HL-60 (cell line): ENCODE results near the gene NCS1.
A peak's percentile ranks its signal among the peaks of the same experiment; 100 is the strongest.

Source experiments
- DNase-seq, 2 experiments: peaks; one replicate each; pipeline ENCODE4 v3.0.0-alpha.2; 2010 to 2020; ENCODE audit warnings: low read depth in 1 of 2, low spot score in 1 of 2
- H3K27ac ChIP-seq: fragments of 250-450 bp; sonication (Bioruptor Pico); replicated peaks from 2 replicates; pipeline ENCODE4 v1.5.1; 2020; ENCODE audit warnings: mild to moderate bottlenecking, moderate library complexity
- H3K27me3 ChIP-seq: fragments of 250-450 bp; sonication (Bioruptor Pico); 2 replicates; pipeline ENCODE4 v1.5.1; 2021; ENCODE audit warnings: mild to moderate bottlenecking, moderate library complexity; ENCODE audit not compliant: insufficient read depth, poor library complexity, severe bottlenecking
- H3K4me3 ChIP-seq: replicated peaks from 2 replicates; pipeline ENCODE4 v1.5.1; 2011; ENCODE audit warnings: mild to moderate bottlenecking, control low read depth, low read length; ENCODE audit not compliant: insufficient read depth
- CTCF ChIP-seq: IDR thresholded peaks from one replicate; pipeline ENCODE4 v1.5.1; 2011; ENCODE audit warnings: low read length, control low read depth, inconsistent platforms; ENCODE audit not compliant: insufficient read depth
- GABPA ChIP-seq: IDR thresholded peaks from 2 replicates; pipeline ENCODE4 v1.6.1; 2012; ENCODE audit warnings: low read depth
- POLR2AphosphoS5 ChIP-seq: IDR thresholded peaks from 2 replicates; pipeline ENCODE4 v1.6.1; 2012; ENCODE audit warnings: low read depth
- REST ChIP-seq: IDR thresholded peaks from 2 replicates; pipeline ENCODE4 v1.6.1; 2012; ENCODE audit warnings: low read depth; ENCODE audit not compliant: insufficient replicate concordance
- SPI1 ChIP-seq: IDR thresholded peaks from 2 replicates; pipeline ENCODE4 v1.6.1; 2012; ENCODE audit warnings: low read depth, mild to moderate bottlenecking, borderline replicate concordance

The NCS1 gene

GRCh38 chr9:130213911-130214761, 41.9 kb downstream of the NCS1 start:
- TF ChIP-seq REST (no peak), SPI1 (no peak), GABPA (no peak), POLR2AphosphoS5 (no peak), CTCF (no peak)
- Histone ChIP-seq H3K27ac (no peak overlapping the region), H3K4me3 (no peak overlapping the region), H3K27me3 (no peaks in the 10 kb centered on the region)
- no peak for DNase-seq

- no peak for DNase-seq
- Histone ChIP-seq H3K27ac (no peak overlapping the region), H3K27me3 (no peaks in the 10 kb centered on the region), H3K4me3 (no peak overlapping the region)
- TF ChIP-seq POLR2AphosphoS5, result no peak
- no peak for TF ChIP-seq REST
- TF ChIP-seq GABPA, result no peak
- no peak for TF ChIP-seq SPI1
- TF ChIP-seq CTCF, result no peak
Measured at GRCh38 chr9:130214776-130215340, 42.7 kb downstream of the NCS1 start.

GRCh38 chr9:130215341-130216119, 43.3 kb downstream of the NCS1 start:
- DNase-seq, result peak; percentile 33 to 42
- Histone ChIP-seq H3K27me3 (no peaks in the 10 kb centered on the region), H3K27ac (no peak overlapping the region), H3K4me3 (no peak overlapping the region)
- no peak for TF ChIP-seq SPI1
- TF ChIP-seq CTCF, result no peak
- no peak for TF ChIP-seq POLR2AphosphoS5
- no peak for TF ChIP-seq REST
- TF ChIP-seq GABPA, result no peak
